Measurements from ENCODE around the gene PEDS1. TPM values are rescaled to one million over a fixed set of nuclear protein-coding genes. Genes with fewer than 3 reads are reported as not detected.
"Not testable (repeated sequence)": the region's sequence is repeated elsewhere in the genome, so short reads cannot be mapped to it uniquely, and the experiment has no call there.

Gene PEDS1
- total and polyA plus RNA-seq, 2 of the 13 experiments (the other 11 are each of a cell fraction or from before 2014, with no cell fraction given): 30.5 to 93.9 TPM

GRCh38 chr20:50163570-50164317, 10.2 kb upstream of the PEDS1 start (continued):
- TF ChIP-seq, protein P1, sequence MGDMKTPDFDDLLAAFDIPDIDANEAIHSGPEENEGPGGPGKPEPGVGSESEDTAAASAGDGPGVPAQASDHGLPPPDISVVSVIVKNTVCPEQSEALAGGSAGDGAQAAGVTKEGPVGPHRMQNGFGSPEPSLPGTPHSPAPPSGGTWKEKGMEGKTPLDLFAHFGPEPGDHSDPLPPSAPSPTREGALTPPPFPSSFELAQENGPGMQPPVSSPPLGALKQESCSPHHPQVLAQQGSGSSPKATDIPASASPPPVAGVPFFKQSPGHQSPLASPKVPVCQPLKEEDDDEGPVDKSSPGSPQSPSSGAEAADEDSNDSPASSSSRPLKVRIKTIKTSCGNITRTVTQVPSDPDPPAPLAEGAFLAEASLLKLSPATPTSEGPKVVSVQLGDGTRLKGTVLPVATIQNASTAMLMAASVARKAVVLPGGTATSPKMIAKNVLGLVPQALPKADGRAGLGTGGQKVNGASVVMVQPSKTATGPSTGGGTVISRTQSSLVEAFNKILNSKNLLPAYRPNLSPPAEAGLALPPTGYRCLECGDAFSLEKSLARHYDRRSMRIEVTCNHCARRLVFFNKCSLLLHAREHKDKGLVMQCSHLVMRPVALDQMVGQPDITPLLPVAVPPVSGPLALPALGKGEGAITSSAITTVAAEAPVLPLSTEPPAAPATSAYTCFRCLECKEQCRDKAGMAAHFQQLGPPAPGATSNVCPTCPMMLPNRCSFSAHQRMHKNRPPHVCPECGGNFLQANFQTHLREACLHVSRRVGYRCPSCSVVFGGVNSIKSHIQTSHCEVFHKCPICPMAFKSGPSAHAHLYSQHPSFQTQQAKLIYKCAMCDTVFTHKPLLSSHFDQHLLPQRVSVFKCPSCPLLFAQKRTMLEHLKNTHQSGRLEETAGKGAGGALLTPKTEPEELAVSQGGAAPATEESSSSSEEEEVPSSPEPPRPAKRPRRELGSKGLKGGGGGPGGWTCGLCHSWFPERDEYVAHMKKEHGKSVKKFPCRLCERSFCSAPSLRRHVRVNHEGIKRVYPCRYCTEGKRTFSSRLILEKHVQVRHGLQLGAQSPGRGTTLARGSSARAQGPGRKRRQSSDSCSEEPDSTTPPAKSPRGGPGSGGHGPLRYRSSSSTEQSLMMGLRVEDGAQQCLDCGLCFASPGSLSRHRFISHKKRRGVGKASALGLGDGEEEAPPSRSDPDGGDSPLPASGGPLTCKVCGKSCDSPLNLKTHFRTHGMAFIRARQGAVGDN (CRISPR knock-in tag; IDR thresholded peaks at IDR 0.05): peak; percentile 34
- TF ChIP-seq, protein P2, sequence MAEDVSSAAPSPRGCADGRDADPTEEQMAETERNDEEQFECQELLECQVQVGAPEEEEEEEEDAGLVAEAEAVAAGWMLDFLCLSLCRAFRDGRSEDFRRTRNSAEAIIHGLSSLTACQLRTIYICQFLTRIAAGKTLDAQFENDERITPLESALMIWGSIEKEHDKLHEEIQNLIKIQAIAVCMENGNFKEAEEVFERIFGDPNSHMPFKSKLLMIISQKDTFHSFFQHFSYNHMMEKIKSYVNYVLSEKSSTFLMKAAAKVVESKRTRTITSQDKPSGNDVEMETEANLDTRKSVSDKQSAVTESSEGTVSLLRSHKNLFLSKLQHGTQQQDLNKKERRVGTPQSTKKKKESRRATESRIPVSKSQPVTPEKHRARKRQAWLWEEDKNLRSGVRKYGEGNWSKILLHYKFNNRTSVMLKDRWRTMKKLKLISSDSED (CRISPR knock-in tag; IDR thresholded peaks at IDR 0.05): no peak
- TF ChIP-seq ZSCAN20 (CRISPR knock-in tag; IDR thresholded peaks at IDR 0.05; ENCODE audit: borderline replicate concordance) (no peak), FOSL1 (CRISPR knock-in tag; IDR thresholded peaks at IDR 0.05; ENCODE audit: borderline replicate concordance) (no peak)

DNA sequence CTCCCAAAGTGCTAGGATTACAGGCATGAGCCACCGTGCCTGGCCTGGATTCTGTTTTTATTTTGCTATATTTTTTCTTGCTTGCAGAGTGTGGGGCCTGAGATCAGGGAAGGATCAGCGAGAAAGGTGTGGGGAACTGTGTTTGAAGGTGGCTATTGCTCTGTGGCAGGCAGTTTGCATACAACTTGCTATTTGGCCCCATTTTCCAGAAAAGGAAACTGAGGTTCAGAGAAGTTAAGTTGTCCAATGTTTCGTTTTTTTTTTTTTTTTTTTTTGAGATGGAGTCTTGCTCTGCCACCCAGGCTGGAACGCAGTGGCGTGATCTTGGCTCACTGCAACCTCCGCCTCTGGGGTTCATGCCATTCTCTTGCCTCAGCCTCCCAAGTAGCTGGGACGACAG, 8.0 kb upstream of the PEDS1 start:
- H3K4me1 ChIP-seq (ENCODE audit: insufficient read depth, low read length): peaks cover 67% of the 10 kb centered on the region
- H3K27me3 ChIP-seq (ENCODE audit: control insufficient read depth in 1 of 2, insufficient read depth in 2 of 2, low read length in 2 of 2); ATAC-seq; in situ Hi-C loops (cut with HindIII; ENCODE audit: extremely low pct_ligation_motif_present, low pct_unique_long_range_greater_than_20kb); H3K9ac ChIP-seq (ENCODE audit: insufficient read depth, low read depth, low read length); FAIRE-seq; DNase-seq (ENCODE audit: low spot score); intact Hi-C loops (cut with micrococcal nuclease; ENCODE audit: unreplicated experiment); CTCF ChIA-PET (ENCODE audit: low intra/inter-chr PET ratio, low total read pairs); H3K4me3 ChIP-seq (replicated peaks in 1 of 3; ENCODE audit: insufficient read depth in 1 of 3, low read depth in 2 of 3, low read length in 3 of 3); H3K79me2 ChIP-seq (ENCODE audit: insufficient read depth, low read length); BruUV-seq (replicated peaks); H3K9me3 ChIP-seq (ENCODE audit: low read length); H2AFZ ChIP-seq (ENCODE audit: low read length); H3K27ac ChIP-seq (ENCODE audit: extremely low read length, insufficient read depth, low read length); H3K36me3 ChIP-seq (replicated peaks in 1 of 2; ENCODE audit: control insufficient read depth in 1 of 2, insufficient read depth in 2 of 2, low read length in 2 of 2); H4K20me1 ChIP-seq (ENCODE audit: insufficient read depth, low read length); POLR2A ChIA-PET; H3K4me2 ChIP-seq (ENCODE audit: low read depth, low read length): not testable (repeated sequence)
- 73% methylated on average over 7 of the region's 7 CpGs for WGBS (ENCODE audit: low lambda C conversion rate)
- TF ChIP-seq ZNF629 (CRISPR knock-in tag; conservative IDR thresholded peaks at IDR 0.05): peak; percentile 64

Measured in HepG2 (cell line).